CD4-positive, alpha-beta T cell treated with Interleukin-4 for 1 hour (primary cell): ENCODE results near the gene GLMP.

Experiments used
- DNase-seq, 2 donors: peaks; one replicate each; pipeline ENCODE4 v3.0.0-alpha.2; 2020 to 2022

The GLMP gene

GRCh38 chr1:156285437-156285836 is 10.0 kb downstream of the GLMP start:
- DNase-seq: no peak

GRCh38 chr1:156284757-156285156 is 10.7 kb downstream of the GLMP start:
- no peak for DNase-seq

- DNase-seq: no peak
Observed at GRCh38 chr1:156284112-156284511, 11.4 kb downstream of the GLMP start, which contains the start of gene TMEM79. TMEM79 (plus strand) TSS chr1:156284325; CDS start chr1:156285227, 902 bp downstream.

GRCh38 chr1:156283521-156283920 is 12.0 kb downstream of the GLMP start:
- no peak for DNase-seq

GRCh38 chr1:156282479-156283222 is 12.8 kb downstream of the GLMP start, which contains the start of gene SMG5:
SMG5 (minus strand) TSS chr1:156282825; CDS start chr1:156282680, 145 bp downstream.
- DNase-seq: peak; percentile 98

GRCh38 chr1:156281693-156282478 is 13.6 kb downstream of the GLMP start:
- no peak for DNase-seq

GRCh38 chr1:156281281-156281680 is 14.2 kb downstream of the GLMP start:
- peak; percentile 17 to 22 for DNase-seq

DNA sequence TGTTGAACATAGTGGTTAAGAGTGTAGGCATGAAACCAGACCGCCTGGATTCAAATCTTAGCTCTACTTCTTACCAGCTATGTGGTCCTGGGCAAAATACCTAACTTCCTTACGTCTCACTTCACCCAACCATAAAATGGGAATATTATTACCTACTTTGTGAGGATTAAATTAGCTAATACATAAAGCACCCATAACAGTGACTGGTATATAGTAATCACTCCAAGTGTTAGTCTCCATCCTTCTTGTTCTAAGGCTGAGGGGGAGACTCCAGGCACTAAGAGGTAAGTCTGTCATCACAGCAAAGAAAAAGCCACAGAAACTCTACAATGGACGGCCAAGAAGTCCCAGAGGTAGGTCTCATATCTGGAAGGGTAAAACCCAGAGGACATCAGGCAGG is 15.6 kb downstream of the GLMP start:
- DNase-seq: no peak

DNA sequence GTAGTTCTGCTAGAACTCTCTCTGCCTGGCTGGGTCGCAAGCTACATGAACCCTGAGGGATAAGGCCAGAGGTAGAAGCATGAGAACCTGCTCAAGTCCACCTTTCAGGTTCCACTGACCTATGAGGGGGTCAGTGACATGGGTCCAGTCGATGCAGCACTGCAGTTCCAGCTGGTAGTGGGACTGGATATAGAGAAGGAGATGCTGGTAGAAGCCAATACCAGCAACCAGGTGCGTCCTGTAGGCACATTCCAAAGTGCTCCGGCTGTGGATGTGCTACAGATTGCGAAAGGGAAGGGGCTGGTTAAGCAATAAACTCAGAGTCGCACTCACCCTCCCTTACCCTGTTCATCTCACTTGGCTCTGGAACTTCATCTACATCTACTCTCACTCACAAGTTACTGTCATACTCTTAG is 18.5 kb downstream of the GLMP start:
- DNase-seq: no peak

GRCh38 chr1:156276532-156276931 is 18.9 kb downstream of the GLMP start:
- DNase-seq: no peak

- no peak for DNase-seq
Observed at GRCh38 chr1:156270314-156270713, 25.2 kb downstream of the GLMP start.

DNA sequence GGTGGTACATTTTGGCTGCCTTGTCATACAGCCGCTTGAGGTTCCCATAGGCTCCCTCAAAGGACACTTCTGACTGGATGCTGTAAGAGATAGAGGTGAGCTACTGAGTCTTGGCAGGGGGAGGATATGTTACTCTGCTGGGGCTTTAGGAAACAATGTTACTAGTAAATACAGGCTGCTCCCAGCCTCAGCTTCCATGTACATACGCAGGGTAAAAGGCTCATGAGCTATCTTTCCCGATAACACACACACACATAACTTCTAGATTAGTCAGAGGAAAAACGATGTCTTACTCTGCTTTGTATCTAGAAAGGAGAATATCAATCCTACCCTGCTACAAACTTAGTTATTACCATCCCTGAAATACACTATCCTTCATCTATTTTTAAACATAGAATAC is 27.1 kb downstream of the GLMP start:
- DNase-seq: no peak

GRCh38 chr1:156266051-156266450 is 29.4 kb downstream of the GLMP start:
- DNase-seq: no peak

- no peak for DNase-seq
Observed at GRCh38 chr1:156263288-156263655, 32.2 kb downstream of the GLMP start.

- no peak for DNase-seq
Observed at GRCh38 chr1:156262461-156263287, 32.8 kb downstream of the GLMP start.

GRCh38 chr1:156260896-156261295 is 34.6 kb downstream of the GLMP start:
- DNase-seq: no peak

GRCh38 chr1:156259805-156260204 is 35.7 kb downstream of the GLMP start:
- DNase-seq: no peak

GRCh38 chr1:156258859-156259258 is 36.6 kb downstream of the GLMP start:
- DNase-seq: no peak

DNA sequence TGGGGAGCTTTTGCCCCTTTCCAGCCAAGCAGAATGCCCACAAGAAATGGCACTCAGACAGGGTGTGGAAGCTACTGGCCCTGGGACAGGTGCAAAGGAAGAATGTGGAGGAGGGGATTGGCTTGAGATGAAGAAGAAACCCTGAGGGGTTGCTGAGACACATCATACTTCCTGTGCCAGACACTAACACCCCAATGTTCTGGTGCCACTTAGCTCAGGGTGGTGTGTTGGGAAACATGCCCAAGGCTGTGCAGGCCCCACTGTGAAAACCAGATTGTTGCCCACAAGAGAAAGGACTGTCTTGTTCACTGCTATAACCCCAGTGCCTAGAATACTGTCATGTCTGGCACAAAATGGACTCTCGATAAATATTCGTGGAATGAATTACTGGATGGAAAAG is 37.8 kb downstream of the GLMP start:
- no peak for DNase-seq

DNA sequence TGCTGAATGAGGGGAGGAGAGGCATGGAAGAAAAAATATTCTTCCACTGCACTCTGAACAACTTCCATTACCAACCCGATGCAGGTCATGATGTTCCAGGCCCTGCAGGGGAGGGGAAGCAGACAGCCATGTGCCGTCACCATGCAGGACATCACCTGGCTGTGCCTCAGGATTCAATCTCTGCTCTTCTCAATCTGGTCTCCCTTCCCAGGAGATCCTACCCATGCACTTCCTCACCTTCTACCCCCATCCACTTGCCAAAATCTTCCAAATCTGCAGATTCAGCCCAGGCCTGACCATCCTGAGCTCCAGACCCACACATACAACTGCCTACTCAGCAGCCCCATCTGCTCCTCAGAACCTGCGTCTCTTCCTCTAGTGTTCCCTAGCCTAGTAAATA is 41.8 kb downstream of the GLMP start:
- DNase-seq: no peak

GRCh38 chr1:156251527-156251926 is 44.0 kb downstream of the GLMP start:
- DNase-seq: no peak

DNA sequence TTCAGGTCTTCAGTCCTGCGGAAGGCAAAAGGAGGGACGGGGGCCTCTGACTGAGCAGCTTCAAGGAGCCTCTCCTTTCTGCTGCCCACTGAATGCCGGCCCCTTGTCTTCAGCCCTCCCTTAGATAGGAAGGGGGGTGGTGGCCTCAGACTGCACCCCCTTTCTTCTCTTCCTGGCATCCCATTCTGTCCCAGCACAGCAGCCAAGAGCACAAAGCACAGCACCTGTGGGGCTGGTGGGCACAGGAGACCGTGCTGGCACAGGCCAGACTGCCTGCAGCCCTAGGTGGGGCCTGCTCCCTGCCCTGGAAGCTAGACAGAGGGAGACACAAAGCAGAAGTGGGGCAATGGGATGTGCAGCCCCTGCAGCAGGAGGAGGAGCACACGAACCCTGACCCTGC is 45.9 kb downstream of the GLMP start:
- DNase-seq: no peak

GRCh38 chr1:156248323-156248683 is 47.2 kb downstream of the GLMP start:
- DNase-seq: no peak
